Measurements from ENCODE around the gene STK32B.
"Not testable (repeated sequence)": the region's sequence is repeated elsewhere in the genome, so short reads cannot be mapped to it uniquely, and the experiment has no call there.

The STK32B gene

DNA sequence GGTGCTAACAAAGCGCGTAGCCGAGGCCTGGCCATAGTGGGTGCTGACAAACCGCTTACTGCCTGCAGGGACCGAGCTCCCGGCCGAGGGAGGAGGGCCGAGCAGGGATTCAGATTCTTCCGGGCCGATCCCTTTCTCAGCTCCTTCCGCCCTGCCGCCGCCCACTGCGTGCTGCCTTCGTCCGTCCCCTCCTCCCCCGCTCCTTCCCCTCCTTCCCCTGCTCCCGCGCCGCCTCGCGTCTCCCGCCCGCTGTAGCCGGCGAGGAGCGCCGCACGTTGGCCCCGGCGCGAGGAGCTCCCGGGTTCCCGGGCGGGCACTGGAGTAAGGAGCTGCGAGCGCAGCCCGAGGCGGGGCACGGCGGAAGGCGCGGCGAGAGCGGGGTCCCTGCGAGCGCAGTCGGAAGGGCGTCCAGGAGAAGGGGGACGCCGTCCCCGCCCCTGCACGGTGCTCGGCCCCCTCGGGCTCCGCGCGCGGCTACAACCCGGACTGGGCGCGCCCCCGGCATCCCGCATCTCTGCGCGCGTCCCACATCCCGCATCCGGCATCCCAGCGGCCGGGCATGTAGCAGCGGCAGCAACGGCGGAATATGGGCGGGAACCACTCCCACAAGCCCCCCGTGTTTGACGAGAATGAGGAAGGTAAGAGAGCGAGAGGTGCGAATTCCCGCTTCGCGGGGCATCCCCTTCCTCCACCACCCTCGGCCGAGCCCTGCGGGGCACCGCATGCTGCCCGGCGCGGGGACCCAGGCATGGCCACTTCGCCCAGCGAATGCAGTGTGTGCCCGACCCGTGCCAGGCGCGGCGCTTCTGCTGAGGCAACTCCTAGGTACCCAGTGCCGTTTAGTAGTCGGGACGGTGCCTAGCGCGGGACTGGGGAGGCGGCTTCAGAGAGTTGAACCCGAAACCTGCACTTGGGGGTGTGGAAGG, at the start of gene STK32B:
Gene STK32B, plus strand, starts transcription at position 203 of the 926 bp plus-strand sequence.
- DNase-seq: peak; percentile 49

DNA sequence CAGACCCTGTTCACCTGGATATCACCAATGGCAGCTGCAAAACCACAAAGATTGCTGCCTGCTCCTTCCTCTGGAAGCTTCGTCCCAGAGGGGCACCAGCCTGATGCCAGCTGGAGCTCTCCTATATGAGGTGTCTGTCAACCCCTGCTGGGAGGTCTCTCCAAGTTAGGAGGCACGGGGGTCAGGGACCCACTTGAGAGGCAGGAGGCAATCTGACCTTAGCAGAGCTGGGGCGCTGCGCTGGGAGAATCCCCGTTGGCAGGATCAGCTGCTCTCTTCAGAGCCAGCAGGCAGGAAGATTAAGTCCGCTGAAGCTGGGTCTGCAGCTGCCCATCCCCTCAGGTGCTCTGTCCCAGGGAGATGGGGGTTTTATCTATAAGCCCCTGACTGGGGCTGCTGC, 49.6 kb upstream of the STK32B start:
- not testable (repeated sequence) for DNase-seq

DNA sequence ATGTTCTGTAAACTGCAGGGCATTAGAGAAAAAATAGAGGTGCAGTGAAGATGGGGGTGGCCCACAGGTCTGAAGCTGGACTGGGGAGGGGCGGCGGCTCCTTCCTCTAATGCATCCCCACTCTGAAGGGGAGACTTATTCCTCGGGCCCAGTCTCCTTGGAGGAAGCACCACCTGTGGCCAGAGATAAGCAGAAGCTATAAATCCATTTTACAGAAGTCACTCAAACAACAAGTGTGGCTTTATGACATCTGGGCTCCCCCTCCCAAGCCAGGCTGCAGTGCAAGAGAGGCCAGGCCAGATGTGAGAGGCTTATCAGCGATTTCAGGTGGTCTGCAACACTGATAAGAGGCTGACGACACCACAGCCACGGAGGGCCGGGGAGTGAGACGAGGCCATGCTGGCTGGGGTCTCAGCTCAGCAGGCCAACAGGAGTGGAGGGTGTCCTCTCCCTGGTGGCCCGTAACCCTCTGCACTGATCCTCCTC, 47.9 kb upstream of the STK32B start:
- no peak for DNase-seq

DNA sequence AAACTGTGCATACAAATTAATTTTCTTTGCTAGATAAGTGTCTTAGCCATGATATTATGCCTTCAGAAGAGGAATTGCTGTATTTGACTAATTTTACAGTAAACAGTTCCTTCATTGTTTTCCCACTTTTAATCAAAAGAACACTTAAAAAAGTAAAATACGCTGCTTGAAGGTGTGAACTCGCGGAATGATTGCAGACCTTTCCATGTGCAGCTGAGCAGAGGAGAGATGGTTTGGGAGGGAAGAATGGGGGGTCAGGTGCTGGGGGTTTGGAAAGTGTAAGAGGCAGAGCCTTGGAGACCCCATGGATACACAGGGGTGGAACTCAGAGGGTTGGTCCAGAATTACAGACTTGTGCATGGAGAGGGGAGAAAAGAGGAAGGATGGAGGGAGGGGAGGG, 47.4 kb upstream of the STK32B start:
- no peak for DNase-seq

DNA sequence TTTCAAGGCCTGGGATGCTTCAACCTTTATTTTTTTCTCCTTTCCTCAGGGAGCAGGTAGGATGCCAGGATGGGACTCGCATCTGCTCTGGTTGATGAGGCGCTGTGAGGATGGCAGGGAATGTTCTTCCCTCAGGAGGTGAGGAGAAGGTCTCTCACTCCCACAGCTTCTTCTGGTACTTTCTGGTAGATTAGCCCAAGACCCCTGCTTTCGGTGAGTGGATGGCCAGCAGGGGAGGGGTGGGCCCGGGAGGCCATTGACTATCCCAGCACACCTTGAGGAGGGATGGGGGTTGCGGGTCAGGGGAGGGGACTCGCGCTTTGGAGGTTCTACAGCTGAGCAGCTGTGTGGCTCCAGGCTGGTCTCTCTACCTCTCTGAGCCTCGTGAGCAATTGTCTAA, 46.8 kb upstream of the STK32B start:
- DNase-seq: no peak

DNA sequence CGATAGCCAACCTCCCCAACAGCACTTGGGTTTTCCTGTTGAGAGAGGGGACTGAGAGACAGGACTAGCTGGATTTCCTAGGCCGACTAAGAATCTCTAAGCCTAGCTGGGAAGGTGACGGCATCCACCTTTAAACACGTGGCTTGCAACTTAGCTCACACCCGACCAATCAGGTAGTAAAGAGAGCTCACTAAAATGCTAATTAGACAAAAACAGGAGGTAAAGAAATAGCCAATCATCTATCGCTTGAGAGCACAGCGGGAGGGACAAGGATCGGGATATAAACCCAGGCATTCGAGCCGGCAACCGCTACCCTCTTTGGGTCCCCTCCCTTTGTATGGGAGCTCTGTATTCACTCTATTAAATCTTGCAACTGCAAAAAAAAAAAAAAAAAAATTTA, 44.3 kb upstream of the STK32B start:
- not testable (repeated sequence) for DNase-seq

DNA sequence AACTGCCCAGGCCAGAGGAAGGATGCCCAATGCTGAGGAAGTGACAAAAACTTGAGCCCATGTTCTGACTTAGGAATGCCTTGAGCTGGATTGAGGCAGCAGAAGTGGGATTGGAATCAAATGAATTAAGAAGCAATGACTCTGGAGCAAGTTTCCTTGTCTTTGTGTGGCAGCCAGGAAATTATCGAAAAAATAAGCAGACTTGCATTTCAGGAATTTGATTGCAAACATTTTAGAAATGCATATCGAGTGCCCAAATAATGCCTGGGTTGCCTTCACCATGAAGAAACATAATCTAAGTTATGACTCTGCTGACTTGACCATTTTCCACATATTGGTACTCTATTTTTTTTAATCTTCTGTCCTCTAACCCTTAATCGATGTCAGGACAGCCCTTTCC, 41.5 kb upstream of the STK32B start:
- no peak for DNase-seq

DNA sequence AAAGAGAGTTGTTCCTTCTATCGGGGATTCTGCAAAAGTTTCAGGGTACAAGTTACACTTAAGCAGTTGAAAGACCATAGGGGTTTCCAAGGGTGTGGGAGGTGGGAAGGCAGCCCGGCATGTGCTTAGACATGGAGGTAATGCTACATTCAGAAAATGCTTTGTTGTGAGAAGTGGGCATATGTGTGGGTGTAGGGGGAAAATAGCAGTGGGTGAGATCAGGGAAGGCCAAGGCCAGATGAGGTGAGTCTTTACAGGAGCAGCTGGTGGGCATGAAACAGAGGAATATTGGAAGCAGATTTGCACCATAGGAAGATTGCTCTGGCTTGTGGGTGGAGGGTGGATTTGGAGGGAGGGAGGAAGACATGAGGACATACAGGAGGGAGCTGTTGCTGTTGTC, 40.3 kb upstream of the STK32B start:
- no peak for DNase-seq

DNA sequence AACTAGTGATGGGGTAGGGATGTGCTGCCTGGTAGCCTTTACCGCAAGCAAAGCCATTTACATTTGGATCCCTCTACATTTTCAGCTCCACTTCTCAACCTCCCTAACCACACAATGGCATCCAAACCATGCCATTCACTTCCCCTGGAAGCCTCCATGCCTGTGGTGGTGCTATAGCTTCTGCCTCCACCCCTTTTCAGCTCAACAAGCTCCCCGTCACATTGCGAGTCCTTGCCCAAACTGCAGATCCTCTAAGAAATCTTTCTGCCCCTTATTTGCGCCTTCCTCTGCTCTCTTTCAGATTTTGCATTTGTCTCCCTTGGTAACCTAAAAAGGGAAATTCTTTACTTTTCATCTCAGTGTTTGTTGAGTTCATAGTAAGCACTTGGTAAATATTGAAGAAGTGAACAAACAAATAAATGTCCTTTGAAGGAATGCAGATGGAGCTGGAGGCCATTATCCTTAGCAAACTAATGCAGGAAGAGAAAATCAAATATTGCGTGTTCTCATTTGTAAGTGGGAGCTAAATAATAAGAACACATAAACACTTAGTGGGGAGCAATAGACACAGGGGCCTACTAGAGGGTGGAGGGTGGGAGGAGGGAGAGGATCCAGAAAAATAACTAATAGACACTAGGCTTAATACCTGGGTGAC, 38.9 kb upstream of the STK32B start:
- no peak for DNase-seq

DNA sequence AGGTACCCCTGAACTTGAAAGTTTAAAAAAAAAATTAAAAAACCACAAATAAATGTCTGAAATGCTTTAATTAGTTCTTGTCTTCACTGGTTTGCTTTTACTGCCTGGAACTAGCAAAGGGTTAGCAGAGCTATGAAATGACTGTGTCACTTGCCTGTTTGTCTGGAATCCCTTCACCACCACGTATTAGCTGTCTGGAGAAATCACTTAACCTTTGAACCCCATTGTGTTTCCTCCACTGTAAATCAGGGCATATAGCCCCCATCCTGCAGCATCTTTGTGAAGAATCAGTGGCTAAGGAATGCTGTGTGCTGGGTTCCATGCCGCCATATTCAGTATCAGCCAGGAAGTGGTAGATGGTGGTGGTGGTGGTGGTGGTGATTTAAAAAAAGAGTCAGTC, 38.3 kb upstream of the STK32B start:
- DNase-seq: no peak

DNA sequence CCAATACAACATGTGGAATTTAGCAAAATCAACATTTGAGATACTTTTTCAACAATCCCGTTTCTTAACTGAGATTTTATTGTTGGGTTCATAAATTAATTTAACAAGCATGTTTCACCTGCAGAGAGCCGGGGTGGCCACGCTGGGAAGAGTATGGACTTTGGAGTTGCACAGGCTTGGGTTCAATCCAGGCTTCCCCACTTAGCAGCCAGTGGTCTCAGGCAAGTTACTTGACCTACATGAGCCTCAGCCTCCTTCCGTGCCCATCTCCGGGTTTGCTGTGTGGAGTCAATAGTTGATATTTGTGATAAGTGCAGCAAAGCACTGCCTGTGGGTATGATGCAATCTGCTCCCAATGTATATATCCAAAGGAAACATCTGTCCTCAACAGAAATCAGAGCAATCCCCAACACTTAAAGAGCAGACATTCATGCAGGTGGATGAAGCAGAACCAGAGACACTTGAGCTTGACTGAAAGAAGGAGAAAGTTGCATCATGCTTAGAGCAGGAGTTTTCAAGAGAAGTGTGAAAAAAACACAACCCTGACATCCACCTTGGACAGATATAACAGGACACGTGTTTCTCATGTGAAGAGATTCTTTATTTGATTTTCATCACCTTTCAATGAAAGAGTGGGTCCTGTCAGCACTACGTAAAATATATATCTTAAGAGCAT, 37.1 kb upstream of the STK32B start:
- DNase-seq: no peak

DNA sequence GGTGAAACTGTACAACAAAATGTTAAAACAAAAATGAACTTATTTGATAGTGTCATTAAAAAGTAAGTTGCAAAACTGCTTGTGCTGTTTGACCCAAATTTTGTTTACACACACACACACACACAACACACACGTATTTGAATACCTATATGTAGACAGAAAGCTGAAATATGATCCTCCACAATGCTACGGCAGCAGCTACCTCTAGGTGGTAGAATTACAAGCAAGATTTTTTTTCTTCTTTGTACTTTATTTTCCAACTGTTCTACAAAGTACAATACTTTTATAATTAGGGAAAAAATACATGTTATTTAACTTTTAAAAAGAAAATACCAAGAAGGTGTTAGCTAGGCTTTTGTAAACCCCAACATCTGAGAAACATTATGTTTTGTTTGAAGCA, 33.2 kb upstream of the STK32B start:
- no peak for DNase-seq

DNA sequence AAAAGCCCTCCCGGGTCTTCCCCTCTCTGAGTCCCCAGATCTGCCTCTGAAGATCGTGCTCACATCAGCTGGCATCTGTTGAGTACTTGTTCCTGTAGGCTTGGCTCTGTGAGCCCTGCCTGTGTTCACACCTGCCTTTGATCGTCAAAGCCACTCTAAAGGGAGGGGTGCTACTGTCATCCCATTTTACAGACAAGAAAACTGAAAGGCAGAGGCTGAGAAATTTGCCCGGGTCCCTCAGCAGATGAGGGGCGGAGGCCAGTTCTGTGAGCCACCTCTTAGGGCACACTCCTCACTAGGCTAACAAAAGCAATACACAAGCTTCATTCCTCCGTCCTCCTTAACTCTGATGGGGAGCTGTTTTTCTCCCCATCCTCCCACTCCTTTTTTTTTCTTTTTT, 32.7 kb upstream of the STK32B start:
- DNase-seq: no peak

DNA sequence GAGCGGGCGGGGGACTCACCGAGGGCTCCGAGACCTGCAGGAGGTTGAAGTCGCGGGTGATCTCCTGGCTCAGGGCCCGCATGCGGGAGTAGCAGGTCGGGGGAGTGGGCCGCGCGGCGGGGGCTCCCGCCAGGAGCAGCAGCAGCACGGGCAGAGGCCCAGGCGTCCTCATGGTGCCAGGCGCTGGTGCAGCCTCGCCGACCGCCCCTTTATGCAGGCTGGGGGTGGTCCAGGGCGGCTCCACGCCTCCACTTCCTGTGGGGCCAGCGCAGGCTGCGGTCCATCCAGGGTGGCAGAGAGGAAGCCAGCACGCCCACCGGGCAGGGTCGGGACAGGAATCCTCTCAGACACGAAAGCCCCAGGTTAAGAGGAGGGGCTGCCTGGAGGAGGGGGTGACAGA, 32.0 kb upstream of the STK32B start, which contains the start of gene CYTL1:
Gene CYTL1, minus strand, starts transcription at position 185 of the 400 bp plus-strand sequence. Its CDS starts 13 bp downstream, at position 172.
- DNase-seq: no peak

DNA sequence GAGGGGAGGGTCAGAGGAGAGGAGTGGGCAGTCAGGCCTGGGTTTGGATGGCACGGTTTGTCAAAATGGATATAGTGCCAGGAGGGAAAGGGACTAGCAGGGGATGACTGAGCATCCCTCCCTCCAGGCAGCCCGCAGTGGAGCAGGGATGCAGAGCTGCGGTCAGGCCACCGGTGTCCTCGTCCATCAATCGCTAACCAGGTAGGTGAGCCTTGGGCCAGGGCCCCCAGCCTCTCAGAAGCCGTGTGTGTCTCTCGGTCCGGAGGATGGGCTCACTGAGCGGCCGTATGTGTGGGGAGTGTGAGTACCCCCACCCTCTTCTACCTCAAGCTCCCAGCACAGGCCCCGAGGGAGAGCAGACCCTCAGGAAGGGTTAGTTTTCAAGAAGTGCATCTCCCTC, 31.5 kb upstream of the STK32B start:
- no peak for DNase-seq

DNA sequence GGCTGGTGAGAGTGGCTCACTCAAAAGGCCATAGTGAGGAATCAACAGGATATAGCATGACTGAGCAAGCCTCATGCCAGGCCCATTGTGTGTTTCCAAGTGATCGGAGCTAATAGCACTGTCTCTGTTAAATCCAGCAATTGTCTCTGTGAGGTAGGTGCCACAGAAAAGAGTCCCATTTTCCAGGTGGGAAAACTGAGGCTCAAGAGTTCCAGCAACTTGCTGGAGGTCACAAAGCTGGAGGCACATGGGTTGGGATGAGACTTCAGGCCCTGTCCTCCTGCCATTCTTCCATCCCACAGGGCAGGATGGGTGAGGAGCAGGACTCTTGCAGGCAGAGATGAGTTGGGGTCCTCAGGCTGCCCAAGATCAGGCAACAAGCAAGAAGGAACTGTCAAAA, 30.9 kb upstream of the STK32B start:
- no peak for DNase-seq

DNA sequence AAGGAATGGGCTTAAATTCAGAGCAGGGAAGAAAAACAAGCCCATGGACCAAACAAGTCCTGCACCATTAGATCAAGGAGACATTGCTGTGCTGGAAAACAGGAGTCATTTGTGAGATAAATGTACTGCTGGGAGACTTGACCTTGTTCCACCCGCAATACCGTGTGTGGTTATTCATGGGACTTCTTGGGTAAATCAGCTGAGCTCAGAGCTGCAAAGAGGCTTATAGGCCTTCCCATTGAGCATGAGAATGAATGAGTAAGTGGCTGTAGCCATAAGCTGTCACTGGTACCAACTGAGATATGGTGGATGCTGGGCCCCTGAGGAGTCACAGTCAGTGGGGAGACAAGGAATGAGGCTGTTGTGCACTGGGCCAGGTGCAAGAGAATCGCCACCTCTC, 29.7 kb upstream of the STK32B start:
- no peak for DNase-seq

DNA sequence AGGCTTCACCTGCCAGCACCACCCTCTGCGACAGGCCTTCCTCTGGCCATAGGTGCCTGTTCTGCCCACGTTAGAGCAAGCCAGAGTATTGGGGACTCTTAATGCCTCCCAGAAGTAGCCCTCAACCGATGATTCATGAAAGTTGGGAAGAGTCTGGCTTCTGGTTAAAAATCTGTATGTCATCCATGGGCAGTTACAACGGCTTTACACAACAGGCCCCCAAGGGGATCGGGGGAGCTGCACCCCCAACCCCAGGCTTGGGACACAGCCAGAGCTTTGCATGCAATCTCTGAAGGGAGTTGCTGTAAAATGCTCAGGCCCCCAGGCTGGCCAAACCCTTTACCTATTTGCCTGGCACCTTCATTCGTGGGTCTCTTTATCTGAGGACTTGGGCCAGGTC, 26.6 kb upstream of the STK32B start:
- no peak for DNase-seq

DNA sequence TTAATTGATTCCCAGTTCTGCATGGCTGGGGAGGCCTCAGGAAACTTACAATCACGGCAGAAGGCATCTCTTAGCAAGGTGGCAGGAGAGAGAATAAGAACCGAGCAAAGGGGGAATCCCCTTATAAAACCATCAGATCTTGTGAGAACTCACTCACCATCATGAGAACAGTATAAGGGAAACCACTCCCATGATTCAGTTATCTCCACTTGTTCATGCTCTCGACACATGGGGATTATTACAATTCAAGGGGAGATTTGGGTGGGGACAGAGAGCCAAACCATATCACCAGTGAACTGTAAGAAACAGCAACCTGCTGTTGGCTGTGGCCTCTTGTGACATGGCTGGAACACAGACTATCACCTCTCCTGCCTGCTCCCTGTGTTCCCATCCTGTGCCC, 24.9 kb upstream of the STK32B start:
- DNase-seq: no peak

DNA sequence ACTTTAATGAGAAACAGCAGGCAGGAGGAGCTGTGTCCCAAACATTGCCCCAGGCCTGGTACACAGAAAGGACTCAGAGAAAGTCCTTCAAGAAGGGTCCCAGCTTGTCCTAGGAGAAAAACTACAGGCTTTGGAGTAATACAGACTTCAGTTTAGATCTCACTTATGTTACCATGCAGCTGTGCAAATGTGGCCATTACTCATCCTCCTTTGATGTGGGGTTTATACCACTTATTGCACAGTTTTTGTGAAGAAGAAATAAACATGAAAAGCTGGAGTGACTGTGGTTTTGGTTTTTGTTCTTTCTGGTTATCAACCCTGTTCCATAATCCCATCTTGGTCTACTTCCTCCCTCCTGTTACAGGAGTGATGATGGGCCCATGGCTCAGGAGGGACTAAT, 23.9 kb upstream of the STK32B start:
- DNase-seq: no peak

DNA sequence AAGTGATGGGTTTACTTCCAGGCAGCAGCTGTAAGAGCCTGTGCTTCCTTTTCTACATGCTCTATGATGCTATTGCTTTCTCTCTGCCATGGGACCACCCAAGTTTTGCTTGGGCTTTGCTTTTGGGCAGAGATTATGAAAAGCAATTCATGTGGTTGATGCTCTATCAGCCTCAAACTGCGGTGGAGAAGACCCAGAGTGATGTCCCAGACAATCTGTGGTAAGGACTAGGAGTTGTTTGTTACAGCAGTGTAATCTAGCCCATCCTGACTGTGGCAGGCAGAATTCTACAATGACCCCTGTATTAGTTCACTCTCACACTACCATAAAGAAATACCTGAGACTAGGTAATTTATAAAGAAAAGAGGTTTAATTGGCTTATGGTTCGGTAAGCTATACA, 22.8 kb upstream of the STK32B start:
- DNase-seq: no peak

DNA sequence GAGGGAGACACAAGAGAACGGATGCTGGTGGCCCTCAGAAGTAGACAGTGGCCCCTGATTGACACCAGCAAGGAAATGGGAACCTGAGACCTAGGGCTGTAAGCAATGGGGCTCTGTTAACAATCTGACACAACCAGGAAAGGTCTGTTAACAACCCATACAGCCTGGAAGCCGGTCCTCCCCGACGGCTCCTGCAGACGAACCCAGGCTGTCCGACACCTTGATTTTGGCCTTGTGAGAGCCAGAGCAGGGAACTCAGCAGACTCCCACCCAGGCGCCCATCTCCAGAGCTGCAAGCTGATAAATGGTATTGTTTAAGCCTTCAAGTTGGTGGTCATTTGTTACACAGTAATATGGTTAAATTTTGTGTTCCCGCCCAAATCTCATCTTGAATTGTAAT, 21.8 kb upstream of the STK32B start:
- DNase-seq: no peak

DNA sequence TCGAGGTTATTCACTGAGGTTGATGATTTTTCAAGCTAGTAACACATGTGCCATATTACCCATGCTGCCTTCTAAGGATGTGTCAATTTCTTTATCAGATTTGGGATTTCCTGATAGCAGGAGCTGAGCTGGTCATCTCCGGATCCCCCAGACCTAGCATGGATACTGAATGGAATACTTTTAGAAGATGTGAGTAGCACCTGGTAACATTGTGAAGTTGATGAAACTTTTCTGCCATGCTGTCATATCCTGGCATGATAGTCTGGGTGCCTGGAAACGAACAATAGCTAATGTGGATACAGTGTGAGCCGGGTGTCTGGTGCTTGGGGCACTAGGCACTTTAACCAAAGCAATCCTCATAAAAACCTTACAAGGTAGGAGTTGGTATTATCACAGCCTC, 21.1 kb upstream of the STK32B start:
- no peak for DNase-seq

DNA sequence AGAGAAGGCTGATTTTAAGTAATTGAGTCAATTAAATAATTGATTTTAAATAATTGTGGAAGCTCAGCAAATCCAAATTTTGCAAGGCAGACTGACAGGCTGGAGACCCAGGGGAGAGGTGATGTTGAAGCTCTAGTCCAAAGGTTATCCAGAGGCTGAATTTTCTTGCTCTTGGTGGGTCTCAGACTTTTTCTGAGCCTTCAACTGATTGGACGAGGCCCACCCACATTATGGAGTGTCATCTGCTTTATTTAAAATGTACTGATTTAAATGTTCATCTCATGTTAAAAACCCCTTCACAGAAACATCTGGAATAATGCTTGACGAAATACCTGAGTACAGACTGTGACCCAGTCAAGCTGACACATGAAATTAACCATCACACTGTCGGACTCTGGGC, 20.4 kb upstream of the STK32B start:
- DNase-seq: no peak
